GM21723 (cell line): ENCODE data around the gene SVIP.

ENCODE experiments used
- ATAC-seq: cut with Tn5 transposase; IDR thresholded peaks from one replicate; pipeline ENCODE4 v1.9.1; 2021; ENCODE audit warnings: mild to moderate bottlenecking, moderate library complexity; ENCODE audit not compliant: unreplicated experiment

The SVIP gene, protein sequence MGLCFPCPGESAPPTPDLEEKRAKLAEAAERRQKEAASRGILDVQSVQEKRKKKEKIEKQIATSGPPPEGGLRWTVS

DNA sequence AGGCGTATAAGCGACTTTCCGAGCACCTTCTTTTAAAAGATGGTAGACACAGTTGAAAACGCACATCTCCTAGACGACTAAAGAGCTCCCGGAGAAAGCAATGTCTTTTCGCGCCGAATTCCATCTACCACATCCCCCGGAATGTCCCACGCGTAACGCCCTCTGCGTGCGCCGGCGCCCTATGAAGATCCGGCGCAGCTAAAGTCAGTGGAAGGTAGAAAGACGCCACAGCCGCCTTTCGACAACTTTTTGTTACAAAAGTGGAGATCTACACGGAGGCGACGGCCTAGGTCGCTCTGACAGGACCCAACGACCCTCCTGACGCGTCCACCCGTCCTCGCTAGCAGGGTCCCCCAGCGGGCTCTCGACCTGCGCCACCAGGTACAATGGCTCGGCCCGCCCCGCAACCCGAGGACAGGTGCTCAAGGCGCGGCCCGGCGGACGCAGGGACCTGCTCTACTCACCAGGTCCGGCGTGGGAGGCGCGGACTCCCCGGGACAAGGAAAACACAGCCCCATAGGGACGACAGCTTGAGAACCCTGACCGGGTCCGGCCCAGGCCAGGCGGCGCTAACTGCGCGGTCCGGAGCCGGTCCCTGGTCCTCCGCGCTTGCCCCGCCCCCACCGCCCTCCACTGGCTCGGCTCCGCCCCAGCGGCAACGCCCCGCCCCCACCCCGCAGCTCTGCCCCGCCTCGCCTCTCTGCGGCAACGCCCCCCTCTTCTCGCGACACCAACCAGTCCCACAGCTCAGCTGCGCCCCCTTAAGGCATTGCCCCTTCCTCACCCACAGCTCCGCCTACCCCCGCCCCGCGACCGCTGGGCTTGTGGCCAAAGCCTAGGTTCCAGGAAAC lies at the start of gene SVIP:
Gene SVIP, minus strand, starts transcription at position 571 of the 851 bp plus-strand sequence. Its CDS starts 53 bp downstream, at position 518.
- peak; percentile 95 for ATAC-seq

DNA sequence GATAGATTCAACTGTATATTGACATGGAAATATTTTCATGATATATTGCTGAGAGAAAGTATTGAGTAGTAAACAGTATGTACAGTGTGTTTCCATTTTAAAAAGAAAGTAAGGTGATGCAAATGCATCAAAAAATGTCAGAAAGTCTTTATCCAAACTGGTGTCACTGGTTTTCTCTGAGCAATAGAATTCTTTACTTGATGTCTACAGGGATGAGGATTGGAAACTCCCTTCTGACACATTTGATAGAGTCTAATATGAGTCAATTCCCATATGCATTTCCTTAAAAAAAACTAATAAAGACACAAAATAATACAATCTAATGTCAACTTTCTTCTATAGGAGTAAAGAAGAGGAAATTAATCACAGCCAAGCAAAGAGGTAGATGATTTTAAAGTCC lies 49.0 kb upstream of the SVIP start:
- no peak for ATAC-seq

DNA sequence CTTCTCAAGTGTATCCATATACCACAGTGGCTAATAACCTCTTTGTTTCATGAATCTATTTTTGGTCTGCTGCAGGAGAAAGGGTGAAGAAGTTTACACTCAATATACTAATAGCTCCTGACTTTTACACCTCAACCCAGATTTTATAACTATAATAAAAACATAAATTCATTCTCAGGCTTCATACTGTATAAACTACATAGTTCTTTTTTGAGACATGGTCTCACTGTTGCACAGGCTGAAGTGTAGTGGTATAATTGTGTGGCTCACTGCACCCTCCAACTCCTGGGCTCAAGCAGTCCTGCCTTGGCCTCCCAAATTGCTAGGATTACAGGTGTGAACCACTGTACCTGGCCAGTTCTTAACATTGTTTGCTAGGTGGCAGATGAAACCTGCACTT lies 48.4 kb upstream of the SVIP start:
- no peak for ATAC-seq

DNA sequence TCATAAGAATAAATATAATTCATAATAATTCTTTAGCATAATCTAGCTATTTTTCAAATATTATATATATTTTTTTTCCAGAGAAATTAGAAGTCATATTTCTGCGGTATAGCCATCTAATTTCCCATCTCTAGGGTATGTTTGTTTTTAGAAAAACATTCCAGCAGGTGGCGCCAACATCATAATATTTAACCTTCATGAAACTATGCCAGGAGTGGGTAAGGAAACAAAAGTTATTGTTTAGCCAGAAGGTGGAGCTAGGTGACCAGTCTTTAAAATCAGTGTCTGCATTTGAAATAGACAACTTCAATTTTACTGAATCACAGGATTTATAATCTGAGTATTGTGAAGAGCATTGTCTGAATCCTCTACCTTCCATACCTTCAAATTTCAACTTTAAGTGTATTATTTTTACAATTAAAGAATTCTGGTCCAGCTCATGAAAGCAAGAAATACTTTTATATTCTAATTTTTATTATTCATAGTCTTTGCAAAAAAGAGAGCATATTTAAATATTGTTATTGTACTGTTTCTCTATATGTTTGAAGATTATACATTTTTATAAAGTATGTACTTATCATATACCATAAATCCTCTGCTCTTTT lies 46.4 kb upstream of the SVIP start:
- peak; percentile 100 for ATAC-seq

DNA sequence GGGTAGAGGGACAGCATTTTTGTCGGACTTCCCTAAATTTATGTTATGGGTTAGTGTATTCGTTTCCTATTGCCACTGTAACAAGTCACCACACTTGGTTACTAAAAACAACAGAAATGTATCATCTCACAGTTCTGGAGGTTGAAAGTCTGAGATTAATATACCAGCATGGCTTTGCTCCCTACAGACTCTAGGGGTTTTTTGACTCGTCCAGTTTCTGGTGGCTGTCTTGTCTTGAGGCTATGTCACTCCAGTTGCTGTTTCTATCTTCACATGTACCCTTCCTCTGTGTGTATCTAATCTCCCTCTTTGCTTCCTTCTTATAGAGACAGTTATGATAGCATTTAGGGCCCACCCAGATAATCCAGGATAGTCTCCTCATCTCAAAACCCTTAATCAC lies 39.7 kb upstream of the SVIP start:
- no peak for ATAC-seq

DNA sequence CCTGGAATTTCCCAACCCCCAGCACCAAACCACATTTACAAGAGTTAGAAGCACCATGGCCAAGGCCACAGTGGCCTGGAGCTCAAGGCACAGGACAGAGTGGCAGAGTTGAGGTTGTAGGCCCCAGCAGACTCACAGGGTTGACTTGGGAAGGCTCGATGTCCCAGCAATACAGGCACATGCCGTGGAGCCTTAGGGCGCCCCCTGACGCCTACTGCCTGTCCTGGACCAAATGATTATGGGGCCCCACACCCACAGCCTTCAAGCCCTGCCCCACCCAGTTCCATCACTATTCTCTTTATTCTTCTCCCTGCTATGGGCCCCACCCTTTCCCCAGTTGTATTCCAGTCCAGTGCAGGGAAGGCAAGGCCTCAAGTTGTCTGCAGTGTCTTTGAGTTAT lies 30.6 kb upstream of the SVIP start, which contains the start of gene CCDC179:
Gene CCDC179, minus strand, starts transcription at position 234 of the 400 bp plus-strand sequence. Its CDS starts 53 bp downstream, at position 181.
- ATAC-seq = no peak

DNA sequence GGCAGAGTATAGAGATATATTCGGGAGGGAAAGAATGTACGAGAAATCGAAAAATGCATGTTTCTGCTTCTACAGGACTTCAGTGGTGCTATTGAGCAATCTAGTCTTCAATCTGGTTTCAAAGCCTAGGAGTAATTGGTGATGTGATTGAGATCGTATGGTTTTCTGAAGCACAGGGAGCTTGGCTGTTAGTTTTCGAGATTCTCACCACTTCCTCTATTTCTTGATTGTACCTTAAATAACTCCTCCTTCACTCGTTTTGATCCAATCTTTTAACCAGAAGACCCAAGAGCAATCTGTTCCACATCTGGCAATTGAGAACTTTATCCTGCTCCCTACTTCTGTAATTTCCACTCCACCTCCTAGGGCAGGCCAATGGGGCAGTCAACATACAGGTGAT lies 30.2 kb upstream of the SVIP start:
- ATAC-seq = no peak

DNA sequence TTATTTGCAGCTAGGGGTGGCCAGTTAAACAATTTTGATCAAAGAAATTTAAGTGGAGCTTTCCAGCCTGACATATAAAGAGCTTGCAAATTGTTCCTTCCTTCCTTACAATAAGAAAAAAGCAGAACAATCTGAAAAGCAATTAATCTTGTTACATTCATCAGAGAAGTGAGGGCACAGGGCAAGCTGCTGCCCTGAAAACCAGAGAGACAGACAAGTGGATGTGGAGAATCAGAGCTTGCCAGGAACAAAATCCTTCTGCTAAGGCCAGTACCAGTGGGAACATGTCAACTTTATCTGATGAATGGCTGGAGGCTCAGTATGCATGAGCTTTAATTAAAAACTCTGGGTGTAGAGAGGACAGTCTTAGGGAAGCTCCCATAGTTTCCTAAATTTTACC lies 21.9 kb upstream of the SVIP start:
- no peak for ATAC-seq

DNA sequence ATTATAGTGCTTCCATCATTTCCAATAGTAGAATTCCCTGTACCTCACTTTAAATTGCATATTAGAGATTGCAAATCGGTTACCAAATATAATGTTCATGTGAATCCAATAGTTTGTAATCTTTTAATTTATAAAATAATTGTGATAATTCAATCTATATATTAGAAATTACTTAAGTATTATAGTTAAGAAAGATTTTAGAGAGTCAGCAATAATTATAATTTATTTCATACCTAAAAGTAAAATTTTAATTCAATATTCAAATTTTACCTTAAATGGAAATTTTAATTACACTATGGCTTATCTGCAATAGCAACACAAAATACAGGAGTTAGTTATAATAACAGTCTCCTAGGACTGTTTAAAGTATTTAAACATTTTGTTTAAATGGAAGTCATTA lies 17.1 kb upstream of the SVIP start:
- no peak for ATAC-seq

DNA sequence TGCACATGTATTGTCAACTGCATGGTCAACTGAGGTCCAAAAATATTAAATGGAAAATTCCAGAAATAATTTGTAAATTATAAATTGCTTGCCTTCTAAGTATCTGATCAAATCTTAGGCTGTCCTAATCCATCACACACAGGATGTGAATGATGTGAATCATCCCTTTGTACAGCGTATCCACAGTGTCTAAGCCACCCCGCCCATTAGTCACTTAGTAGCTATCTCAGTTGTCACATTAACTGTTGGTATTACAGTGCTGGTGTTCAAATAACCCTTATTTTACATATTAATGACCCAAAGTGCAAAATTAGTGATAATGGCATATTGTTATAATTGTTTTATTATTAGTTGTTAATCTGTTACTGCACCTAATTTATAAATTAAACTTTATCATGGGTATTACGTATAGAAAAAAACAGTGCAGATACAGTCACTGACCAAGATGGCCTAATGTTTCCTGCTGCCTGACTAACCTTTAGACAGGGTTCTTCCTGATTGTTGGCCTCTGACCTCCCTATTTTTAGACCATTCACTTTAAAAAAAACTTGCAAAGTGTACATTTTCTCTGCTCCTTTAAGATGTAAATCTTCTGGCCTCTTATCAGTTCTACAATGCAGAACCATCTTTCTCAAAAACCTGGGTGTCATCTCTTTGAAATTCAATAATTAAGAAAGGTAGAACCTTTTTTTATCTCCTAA lies 2.9 kb upstream of the SVIP start:
- ATAC-seq = no peak

DNA sequence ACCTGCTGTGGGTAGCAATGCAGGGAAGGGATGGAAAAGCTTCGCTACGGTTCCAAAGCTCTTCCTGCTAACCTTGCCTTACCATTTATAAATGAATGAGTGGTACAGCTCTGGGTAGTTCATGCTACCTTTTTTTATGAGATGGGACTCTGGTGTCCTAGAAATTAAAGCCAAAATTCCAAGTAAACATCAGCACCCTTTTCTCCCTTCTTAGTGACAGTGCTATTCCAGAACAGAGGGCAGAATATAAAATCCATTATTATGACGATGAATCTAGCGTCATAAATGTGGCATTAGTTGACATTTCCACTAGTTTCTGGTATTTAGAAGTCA lies 447 bp upstream of the SVIP start:
- no peak for ATAC-seq

DNA sequence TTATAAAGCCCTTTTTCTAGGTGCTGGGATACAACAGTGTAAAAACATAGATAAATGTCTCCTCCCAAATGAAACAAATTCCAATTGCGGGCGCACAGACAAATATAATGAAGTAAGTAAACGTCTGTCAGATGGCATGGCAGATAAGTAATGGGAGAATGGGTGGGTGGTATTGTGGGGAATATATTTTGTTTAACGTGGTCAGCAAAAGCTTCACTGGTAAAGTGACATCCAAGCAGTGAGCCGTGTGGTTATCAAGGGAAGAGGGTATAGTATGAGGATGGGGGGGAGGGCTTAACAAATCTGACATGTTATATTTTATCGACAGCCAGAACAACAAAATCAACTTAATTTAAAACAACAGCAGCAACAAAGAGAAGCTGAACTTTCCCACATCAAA lies 1.2 kb downstream of the SVIP start:
- no peak for ATAC-seq

DNA sequence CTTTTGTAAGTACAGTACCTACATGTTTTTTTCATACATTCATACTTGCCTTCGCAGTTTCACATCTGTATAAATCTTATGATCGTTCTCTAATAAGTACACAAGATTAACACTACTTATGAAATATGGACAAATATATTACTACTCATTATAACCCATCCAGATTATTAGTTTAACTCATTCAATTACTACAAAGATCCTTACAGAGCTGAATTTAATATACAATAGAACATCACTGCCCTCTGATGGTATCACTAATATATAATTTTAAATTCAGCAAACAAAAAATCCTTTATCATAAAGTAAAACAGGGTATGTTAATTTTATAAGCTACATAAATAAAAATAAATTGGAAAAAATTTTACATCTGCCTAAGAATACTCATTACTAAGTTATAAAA lies 7.4 kb downstream of the SVIP start:
- no peak for ATAC-seq

DNA sequence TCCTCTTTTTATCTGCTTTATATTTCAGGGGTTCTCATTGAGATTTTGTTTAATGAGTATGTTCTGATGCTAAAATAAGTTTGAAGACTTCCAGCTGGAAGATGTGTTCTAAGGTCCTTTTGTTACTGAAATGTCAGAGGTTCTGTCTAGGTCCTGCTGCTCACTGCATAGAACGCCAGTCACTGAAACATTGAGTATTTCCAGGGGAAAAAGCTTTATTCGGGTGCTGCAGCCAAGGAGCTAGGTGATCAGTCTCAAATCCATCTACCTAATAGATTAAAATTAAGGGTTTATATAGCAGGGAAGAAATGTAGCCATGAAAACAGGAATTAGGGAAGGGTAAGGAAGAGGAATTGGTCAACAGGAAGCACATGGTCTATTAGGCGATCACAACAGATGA lies 19.7 kb downstream of the SVIP start:
- no peak for ATAC-seq

DNA sequence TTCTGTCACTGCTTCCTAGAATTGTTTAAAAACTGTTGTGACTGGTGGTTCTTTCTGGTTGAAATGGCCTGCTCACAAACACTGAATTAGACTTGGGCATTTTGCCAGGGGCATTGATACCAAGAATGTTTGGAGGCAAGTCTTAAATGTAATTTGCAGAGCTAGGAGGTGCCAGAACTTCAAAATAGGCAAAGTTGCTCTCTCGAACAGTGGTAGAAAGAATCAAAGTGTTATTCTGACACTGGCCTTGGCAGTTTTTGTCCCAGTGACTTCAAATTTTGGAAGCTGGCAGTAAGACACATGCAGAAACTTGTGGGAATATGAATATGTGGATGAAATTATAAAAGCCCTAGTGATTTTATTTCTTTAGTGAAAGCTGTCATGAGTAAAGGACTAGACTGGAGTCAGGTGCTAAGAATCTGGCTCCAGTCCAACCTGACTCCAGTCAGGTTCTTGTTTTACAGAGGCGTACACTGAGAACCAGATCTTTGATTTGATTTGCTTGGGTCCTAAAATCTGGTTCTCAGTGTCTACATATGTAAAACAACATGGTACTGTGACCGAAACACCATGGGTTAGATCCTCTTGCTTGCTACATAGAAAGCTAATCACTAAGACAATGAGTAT lies 20.9 kb downstream of the SVIP start:
- ATAC-seq = peak; percentile 26

DNA sequence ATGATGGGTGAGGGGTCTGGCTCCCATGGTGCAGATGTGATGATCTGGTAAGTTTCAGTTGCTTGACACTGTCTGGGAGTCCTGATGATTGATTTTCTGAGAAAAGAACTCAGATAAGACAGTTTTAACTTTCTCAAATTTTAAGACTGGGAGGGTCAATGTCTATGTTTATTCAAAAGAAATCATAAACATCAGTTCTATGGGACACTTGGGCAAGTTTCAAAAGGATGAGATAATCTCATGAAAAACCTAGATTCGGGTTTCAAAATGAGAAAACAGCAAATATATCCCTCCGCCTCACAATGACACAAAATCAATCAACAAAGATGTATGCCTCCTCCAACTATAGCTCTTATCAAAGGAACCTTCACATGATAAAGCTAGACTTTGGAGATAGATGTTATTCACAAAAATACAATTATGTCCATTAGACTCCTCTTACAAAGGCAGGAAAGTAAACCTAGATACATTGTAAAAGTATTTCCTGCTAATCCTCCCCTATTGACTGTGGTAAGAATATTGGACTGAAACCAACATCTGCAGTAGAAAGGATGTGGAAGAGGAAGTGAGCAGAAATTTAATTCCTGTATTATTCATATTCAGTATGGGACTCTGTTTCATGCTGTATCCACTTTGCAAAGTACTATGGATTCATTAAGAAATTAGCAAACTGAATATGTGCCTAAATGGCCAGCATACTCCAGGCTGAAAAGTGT lies 21.6 kb downstream of the SVIP start:
- peak; percentile 97 for ATAC-seq

DNA sequence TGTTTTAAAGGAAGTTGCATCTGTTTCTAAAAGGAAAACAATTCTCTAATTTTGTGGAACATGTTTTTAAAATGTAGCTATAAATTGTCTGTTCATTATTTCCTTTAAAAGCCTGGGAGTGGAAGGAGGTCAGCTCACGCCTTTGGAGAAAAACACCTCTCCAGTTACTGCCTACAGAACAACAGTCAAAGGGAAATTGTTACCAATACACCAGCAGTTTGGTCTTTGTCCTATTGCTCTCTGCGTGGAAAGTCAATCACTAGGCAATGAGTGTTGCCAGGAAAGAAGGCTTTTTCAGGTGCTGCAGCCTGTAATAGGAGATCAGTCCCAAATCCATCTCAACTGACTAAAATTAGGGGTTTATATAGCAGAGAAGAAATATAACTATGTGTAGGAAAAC lies 22.2 kb downstream of the SVIP start:
- no peak for ATAC-seq

DNA sequence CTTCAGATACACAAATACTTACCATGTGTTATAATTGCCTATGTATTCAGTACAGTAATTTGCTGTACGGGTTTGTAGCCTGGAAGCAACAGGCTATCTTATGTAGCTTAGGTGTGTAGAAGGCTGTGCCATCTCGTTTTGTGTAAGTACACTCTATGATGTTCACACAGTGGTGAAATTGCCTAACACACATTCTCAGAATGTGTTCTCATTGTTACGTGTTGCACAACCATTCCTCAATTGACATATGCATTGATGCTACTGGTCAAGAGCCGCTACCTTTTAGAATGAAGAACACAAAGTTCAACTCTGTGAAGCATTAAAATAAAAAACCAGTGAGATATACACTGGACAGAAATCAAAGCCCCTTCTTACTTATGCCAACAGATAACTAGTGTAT lies 26.7 kb downstream of the SVIP start:
- no peak for ATAC-seq

DNA sequence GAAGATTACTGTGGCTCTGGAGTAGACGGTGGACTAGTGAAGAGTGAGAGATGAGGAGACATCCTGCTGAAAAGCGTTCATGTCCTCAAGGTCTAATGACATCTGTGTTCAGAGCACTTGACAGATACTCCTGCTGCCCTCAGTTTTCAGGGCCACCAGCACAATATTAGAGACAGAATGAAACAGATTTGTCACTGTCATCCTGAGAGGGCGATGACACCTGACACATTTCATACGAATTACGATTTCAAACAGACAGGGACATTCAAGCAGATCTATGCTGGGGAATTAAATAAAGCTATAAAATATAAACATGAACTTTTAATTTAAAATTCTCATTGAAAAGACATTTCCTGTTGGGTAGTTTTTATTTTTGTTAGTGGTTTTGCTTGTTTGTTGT lies 29.1 kb downstream of the SVIP start:
- ATAC-seq = no peak

DNA sequence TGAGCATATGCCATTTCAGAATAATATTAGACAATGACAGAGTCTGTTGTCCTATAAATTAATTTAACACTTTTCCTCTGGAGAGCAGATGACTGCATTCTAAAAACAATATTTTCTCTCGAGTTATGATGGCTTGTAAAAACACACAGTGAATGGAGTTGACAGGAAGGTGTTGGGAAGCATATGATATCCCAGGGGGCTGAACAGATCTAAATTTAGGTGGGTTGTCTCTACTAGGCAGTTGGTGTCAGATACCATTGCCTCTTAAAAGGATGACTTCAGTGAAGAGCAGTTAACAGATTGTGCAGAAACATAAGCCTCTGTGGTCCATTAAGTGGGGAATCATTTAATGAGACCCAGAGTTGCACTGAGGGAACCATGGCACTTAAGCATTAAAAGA lies 30.7 kb downstream of the SVIP start:
- ATAC-seq = no peak

DNA sequence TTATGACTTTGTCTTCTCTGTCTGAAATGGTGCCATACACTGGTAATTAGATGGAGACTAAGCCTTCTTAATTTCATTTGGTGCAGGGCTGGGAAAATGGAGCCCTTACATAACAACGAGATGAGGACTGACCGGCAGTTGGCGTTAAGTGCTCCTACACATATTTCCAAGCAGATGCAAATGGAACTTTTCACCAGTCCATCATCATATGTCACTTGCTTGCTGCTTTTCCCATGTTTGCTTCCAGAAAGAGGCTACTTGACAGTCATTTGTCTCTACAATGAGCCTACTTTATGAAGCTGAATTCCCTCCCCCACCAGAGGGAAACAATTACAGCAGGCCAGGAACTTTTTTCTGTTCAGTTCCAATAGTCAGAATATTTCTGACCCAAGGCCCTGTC lies 32.6 kb downstream of the SVIP start:
- no peak for ATAC-seq
